Measurements from ENCODE around the gene CPNE2.

CPNE2 gene

DNA sequence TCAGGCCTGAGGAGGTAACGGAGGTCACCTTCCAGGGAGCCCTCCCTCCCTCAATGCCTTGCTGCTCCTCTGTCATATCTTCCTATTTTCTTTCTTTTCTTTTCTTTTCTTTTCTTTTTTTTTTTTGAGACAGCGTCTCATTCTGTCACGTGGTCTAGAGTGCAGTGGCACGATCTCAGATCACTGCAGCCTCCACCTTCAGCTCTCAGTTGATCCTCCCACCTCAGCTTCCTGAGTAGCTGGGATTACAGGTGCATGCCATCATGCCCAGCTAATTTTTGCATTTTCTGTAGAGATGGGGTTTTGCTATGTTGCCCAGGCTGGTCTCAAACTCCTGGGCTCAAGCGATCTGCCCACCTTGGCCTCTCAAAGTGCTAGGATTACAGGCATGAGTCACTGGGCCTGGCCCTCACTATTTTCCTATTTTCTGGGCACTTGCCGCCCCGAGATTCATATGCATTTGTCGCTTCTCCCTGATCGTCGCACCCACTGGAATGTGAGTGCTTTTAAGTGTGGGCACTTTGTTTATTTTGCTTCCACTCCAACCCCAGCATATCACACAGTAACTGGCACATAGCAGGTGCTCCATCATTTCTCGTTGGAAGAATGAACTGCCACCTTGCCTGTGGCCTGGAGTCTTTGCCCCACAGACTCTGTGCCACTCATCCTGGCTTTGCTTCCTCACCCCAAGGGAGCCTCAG, 31.7 kb downstream of the CPNE2 start:
- no peak for DNase-seq (ENCODE audit: low read depth)

GRCh38 chr16:57125376-57125775, 33.0 kb downstream of the CPNE2 start:
- no peak for DNase-seq (ENCODE audit: low read depth)

- no peak for DNase-seq (ENCODE audit: low read depth)
Measured at GRCh38 chr16:57125969-57126368, 33.6 kb downstream of the CPNE2 start.

DNA sequence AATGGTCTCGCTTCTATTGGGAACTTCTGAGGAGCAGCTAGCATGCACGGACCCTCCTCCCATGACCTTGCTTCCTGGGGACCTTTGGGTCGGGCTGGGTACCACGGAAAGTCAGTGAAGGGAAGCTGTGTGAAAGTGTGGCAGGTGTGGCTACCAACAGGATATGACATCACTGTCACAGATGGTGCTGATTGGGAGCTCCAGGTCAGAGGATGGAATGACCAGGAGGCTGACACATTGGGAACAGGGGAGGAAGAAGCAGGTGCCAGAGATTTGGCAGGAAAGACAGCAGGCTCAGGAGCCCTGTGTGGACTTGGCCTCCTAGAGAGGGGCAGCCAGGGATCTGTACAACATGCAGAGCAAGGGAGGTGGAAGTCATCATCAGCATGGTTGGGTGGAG, 34.0 kb downstream of the CPNE2 start:
- no peak for DNase-seq (ENCODE audit: low read depth)

DNA sequence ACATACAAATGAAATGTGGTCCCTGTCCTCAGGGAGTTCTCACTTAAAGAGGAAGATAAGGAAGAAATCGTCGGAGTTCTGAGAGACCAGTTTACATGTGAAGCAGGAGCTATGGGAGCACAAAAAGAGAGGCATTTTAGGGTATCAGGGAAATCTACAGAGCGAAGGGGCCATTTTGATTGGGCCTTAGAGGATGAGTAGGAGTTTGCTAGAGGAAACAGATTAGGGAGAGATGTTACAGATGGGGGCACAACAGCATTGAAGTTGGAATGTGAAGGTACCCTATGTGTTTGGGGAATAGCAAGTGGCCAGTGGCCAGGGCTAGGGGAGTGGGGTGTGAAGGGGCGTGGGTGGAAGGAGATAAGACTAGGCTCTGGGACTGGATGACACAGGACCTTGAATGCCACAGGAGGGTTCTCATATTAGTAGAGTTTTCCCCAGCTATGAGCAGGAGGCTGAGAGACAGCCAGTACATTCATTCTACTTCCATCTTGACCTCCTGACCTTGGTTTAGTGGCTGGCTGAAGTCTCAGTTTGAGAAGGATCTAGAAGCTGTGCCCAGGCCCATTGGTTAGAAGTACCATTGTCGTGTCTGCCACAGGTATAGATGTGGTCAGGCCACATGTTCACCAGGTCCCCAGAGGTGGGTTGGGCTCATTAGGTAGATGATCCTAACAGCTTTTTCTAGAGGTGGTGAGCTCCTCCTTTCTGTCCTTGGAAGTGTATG, 34.8 kb downstream of the CPNE2 start:
- no peak for DNase-seq (ENCODE audit: low read depth)

DNA sequence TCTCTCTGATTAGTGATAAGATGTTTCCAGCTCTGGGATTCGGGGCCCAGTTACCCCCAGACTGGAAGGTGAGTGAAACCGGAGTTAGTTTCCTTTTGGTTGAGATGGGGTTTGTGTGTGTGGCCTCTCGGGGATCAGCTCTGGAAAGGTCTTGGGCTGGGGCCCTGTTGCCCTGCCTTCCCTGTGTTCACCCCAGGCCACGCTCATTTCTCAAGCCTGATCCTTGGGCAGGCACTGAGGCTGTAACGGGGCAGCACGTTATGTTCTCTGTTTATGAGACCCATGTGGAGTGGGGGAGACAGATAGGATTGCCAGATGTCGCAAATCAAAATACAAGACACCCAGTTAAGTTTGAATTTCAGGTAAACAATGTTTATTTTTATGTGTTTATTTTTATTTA, 35.5 kb downstream of the CPNE2 start:
- DNase-seq (ENCODE audit: low read depth) = no peak

DNA sequence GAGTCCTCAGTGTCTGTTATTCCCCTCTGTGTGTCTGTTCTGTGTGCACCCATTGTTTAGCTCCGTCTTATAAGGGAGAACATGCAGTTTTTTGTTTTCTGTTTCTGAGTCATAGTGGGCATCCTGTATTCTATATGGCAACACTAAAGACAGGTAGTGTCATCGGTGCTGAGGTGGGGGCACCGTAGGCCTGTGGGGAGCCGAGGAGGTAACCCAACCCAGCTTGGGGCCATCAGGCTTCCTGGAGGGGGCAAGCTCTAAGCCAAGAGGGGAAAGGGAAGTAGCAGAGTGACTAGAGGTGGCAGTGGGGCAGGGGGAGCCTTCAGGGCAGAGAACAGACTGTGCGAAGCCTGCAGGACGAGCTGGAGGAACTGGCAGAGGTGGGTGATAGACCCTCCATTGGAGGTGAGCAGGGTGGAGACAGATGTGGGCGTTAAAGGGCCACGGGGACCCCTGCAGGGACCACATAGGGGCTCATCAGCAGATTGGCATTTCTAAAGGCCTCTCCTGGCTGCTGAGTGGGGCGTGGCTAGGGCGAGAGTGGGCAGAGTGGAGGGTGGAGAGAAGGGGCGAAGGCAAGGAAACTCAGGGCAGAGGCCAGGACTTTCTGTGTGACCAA, 36.5 kb downstream of the CPNE2 start:
- no peak for DNase-seq (ENCODE audit: low read depth)

- DNase-seq (ENCODE audit: low read depth) = no peak
Measured at GRCh38 chr16:57130950-57131321, 38.6 kb downstream of the CPNE2 start.

DNA sequence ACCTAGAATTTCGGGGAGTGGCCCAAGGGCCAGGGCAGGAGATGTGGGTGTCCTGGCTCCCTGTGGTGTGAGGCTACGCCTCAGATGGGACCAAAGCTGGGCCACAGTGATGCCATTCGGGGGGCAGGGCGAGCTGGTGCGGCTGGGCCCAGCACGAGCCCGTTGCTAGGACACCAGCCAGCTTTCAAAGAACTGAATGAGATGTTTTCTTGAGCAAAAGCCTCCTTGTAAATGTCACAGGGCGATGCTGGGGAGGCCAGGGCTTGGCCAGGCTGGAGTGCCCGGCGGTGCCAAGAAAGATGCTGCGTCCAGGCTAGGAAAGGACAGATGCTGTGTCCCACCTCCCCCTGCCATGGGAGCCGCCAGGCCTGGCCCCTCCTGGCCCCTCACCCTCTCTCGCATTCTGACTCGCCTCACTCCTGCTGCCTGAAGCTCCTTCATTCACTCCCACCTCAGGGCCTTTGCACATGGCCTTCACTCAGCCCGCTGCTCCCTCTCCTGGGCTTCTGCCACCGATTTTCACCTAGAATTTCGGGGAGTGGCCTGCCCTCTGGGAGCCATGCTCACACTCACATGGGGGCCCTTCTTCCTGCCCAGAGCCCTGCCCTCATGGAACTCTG, 39.1 kb downstream of the CPNE2 start:
- DNase-seq (ENCODE audit: low read depth) = no peak

DNA sequence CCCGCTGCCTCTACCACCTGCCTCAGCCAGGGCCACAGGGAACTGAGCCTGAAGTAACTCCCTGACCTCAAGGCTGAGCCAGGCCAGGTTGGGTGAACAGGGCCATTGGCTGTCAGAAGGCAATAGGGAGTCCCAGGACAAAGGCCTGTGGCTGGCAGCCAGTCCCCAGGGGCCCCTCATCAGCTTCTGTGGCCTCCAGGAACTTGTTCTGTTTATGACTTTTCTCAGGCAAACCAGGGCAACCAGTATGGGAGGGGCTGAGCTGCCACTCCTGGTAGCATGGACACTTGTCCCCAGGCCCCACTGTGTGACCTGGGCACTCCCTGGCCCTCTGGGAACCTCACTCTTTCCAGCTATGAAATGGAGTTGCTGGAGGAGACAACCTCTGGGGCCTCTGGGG, 40.1 kb downstream of the CPNE2 start:
- no peak for DNase-seq (ENCODE audit: low read depth)

DNA sequence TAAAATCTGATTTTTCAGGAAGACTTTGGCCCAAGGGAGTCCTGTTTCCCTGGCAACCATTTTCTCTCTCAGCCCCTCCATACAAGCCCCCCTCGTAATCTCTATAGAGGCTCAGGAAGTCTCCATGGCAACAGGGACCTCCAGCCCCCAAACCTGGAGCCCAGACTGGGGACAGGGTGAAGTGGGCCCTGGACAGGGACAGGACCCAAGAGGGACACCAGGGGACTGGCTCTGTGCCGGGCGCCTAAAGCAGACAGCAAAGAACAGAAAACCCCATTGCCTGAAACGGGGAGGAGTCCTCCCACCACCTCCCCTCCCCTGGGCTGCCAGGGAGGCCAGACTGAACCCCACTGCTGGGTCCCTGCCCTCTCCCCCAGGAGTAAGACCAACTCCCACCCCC, 40.6 kb downstream of the CPNE2 start:
- DNase-seq (ENCODE audit: low read depth) = no peak

DNA sequence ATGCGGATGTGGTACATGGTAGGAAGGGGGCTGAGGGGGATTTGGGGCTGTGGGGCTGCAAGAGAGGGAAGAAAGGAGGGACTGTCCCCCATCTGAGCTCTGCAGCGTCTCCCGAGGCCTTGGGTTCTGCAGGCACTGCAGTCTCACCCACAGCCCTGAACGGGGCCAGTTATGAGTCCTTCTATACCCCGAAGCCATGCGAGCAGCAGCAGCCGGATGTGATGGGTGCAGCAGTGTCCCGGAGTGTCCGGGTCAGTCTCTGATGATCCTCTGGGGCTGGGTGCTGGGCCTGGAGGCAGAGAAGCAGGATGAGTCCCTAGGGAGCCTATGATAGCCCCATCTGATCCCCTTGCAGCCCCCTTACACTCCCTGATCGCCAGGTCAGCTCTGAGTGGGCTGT, 41.5 kb downstream of the CPNE2 start:
- DNase-seq (ENCODE audit: low read depth) = no peak

DNA sequence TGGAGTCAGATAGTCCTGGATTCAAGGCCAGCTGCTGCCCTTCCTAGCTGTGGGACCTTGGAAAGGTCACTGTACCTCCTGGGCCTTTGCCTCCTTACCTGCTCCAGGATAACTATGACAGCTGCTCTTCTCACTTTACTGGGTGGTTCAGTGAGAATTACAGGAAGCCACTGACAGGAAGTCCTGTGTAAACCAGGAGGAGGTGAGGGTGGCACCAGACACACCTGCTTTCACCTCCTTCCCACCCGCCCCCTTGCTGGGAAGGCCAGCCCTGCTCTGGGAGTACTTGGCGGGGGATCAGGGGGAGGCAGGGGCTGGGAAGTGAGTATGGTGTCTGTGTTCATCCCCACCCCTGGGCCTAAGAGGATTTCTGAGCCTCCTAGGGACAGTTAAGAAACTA, 42.6 kb downstream of the CPNE2 start:
- no peak for DNase-seq (ENCODE audit: low read depth)

- no peak for DNase-seq (ENCODE audit: low read depth)
Measured at GRCh38 chr16:57137043-57137442, 44.7 kb downstream of the CPNE2 start.

DNA sequence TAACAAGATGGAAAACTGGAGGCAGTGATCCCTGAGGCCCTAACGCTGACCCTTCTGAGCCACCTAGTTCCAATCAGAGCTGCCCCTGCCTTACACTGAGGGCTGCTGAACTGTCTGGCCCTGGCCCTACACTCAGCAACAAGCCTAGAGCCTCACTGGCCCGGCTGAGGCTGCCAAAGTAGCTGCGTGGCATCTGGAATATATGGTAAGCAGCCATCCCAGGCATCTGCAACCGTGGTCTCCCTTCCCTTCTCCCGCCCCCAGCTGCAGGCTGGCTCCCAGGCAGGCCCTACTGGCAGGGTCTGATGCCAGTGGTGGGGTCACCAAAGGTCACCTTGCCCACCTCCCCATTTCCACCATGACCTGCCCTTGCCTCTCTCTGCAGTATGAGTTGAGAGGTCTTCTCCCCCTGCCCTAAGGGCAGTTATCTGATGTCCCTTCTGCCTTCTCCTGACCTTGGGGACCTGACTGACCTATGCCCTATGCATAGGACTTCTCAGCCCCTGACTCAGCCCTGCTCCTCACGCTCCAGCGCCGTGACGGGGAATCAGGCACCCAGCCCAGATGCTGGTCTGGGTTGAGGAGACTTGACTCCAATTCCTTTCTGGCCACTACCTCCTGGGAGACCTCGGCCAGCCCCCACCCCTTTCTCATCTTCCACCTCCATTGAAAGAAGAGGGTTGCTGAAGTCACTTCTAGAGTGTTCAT, 45.3 kb downstream of the CPNE2 start:
- no peak for DNase-seq (ENCODE audit: low read depth)

DNA sequence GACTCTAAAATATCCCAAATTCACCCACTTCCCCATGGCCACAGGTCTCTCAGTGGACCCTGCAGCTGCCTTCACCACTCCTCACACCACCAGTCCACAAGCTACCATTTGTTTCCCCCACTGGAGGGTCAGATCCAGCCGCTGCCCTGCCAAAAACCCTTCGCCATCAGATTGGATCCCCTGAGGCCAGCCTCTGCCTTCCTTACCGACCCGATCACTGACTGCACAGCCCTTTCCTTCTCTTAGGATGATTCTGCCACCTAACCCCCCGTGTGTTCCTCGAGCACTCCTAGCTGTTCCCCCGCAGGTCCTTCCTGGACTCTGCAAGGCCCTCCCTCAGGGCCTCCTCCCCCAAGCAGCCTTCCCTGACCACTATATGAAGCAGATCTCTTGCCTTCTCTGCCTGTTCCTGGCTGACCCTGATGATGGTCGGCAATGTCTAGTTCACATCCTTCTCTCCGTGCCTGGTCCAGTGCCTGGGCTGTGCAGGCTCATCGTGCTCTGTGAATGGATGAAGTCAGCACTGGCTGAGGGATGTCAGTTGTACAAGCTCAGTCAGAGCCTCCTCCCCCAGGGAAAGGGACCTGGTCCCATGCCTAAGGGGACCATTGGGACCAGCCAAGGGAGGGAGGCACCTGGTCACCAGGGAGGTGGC, 46.0 kb downstream of the CPNE2 start:
- no peak for DNase-seq (ENCODE audit: low read depth)

DNA sequence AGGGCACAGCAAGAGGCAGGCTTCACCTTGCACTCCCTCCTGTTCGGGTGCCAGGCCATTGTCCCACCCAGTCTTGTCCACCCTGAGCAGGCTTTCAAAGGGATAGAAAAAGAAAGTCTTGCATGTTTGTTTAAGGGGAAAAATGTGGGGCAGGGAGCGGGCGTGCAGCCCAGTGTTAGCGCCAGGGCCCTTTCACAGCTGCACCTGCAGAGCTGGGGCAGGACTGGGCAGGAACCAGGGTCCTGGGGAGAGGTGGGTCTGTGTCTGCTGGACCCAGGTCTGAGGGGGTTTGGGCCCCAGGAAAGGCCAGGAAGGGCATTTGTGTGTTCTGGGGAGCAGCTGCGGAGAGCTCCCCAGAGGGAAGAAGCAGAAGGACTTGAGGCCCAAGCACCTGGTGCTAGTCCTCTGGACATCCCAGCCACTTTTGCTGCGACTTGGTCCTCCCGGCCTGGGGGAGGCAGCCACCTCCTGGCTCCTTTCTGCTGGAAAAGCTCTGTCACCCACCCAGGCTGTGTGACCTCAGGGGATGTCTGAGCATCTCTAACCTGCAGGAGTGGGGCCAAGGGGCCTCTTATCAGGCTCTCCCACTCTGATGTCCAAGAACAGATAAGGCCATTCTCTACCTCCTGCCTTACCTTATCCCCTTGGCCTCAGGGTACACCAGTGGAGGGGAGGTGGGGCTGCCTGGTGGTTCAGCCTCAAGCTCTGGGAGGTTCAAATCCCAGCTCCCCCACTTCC, 48.7 kb downstream of the CPNE2 start:
- DNase-seq (ENCODE audit: low read depth) = no peak

- DNase-seq (ENCODE audit: low read depth) = no peak
Measured at GRCh38 chr16:57141822-57142631, 49.6 kb downstream of the CPNE2 start.

DNA sequence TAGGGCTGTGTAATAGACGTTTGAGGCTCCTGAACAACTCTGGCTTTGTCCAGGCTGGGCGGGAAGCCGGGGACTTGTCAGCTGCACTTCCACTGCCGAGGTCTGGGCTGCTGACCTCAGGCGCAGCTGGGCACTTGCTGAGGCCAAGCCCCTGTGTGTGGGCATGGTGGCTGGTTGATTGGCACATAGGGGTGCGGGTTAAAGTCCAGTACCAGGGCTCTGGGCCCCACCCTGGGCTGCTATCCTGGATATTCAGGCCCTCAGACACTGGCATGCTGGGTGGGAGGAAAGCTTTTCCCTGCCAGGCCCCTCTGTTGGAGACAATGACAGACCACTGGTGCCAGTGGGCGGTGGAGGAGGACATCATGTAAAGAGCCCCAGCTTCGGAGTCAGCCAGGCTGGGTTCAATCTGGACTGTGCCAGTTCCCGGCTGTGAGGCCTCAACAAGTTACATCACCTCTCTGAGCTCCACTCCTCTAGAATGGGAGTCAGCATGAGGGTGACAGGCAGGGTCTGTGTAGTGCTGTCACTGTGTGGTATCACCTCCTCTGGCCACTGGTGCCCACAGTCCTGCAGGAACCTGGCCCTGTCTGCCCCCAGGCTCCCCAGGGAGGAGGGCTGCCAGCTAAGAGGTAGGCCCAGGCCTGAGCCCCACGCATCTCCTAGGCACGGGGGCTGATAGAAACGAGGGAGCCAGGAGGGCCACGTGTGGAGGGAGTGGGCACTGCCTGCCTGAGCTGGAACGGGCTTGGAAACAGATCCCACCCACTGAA, 51.0 kb downstream of the CPNE2 start:
- DNase-seq (ENCODE audit: low read depth) = no peak

- DNase-seq (ENCODE audit: low read depth) = no peak
Measured at GRCh38 chr16:57144027-57144426, 51.6 kb downstream of the CPNE2 start.

Measured in fibroblast of gingiva (primary cell).